Adrenal gland (tissue), 5 donors: Measurements from ENCODE around the gene ZIC1.

Experiments used
- CTCF ChIP-seq, 6 experiments: fragments of 450-650 bp in 4 of 6; fragments of 200-600 bp in 2 of 6; sonication (generic) in 1 of 6; IDR thresholded peaks; 1 replicate in 5 of 6; 2 replicates in 1 of 6; pipeline versions ENCODE4 v1.5.1 to v1.8.0; 2016 to 2021; ENCODE audit warnings: antibody characterized with exemption in 6 of 6, mild to moderate bottlenecking in 2 of 6, moderate library complexity in 1 of 6
- POLR2A ChIP-seq, 2 donors: fragments of 450-650 bp; IDR thresholded peaks; one replicate each; pipeline ENCODE4 v1.6.1; 2017; ENCODE audit warnings: antibody characterized with exemption in 2 of 2, mild to moderate bottlenecking in 2 of 2, moderate library complexity in 1 of 2
- donor health status: DM: no; HTN: no; CAD: no.

GRCh38 chr3:147393943-147394883 lies 15.0 kb upstream of the ZIC1 start:
- TF ChIP-seq CTCF (IDR thresholded peaks at IDR 0.05) (no peak), POLR2A (IDR thresholded peaks at IDR 0.05) (no peak)
